ENCODE results near the gene TRPM3. TPM values are rescaled to one million over a fixed set of nuclear protein-coding genes. Genes with fewer than 3 reads are reported as not detected.
A peak's percentile ranks its signal among the peaks of the same experiment; 100 is the strongest.

TRPM3 gene
- total RNA-seq, 1 donor: under 0.01 TPM

GRCh38 chr9:70500793-70501192 is 620.6 kb downstream of the TRPM3 start:
- DNase-seq (ENCODE audit: low read depth in 2 of 3, low spot score in 2 of 3): no peak

- DNase-seq (ENCODE audit: low read depth in 2 of 3, low spot score in 2 of 3): no peak
These were observed 621.8 kb downstream of the TRPM3 start for GRCh38 chr9:70499621-70500020.

GRCh38 chr9:70498866-70499265 is 622.6 kb downstream of the TRPM3 start:
- DNase-seq (ENCODE audit: low read depth in 2 of 3, low spot score in 2 of 3): no peak

GRCh38 chr9:70496244-70496643 is 625.2 kb downstream of the TRPM3 start:
- DNase-seq (ENCODE audit: low read depth in 2 of 3, low spot score in 2 of 3): no peak

- DNase-seq (ENCODE audit: low read depth in 2 of 3, low spot score in 2 of 3): no peak
These were observed 625.9 kb downstream of the TRPM3 start for GRCh38 chr9:70495514-70495913.

GRCh38 chr9:70494221-70494620 is 627.2 kb downstream of the TRPM3 start:
- DNase-seq (ENCODE audit: low read depth in 2 of 3, low spot score in 2 of 3): peak in 1 of 3 donors; percentile 31

GRCh38 chr9:70493029-70493428 is 628.4 kb downstream of the TRPM3 start:
- no peak for DNase-seq (ENCODE audit: low read depth in 2 of 3, low spot score in 2 of 3)

- no peak for DNase-seq (ENCODE audit: low read depth in 2 of 3, low spot score in 2 of 3)
These were observed 629.1 kb downstream of the TRPM3 start for GRCh38 chr9:70492319-70492777.

- no peak for DNase-seq (ENCODE audit: low read depth in 2 of 3, low spot score in 2 of 3)
These were observed 629.7 kb downstream of the TRPM3 start for GRCh38 chr9:70491426-70492318.

- DNase-seq (ENCODE audit: low read depth in 2 of 3, low spot score in 2 of 3): no peak
These were observed 630.9 kb downstream of the TRPM3 start for GRCh38 chr9:70490478-70490877.

- DNase-seq (ENCODE audit: low read depth in 2 of 3, low spot score in 2 of 3): no peak
These were observed 632.7 kb downstream of the TRPM3 start for GRCh38 chr9:70488793-70489105.

GRCh38 chr9:70488098-70488792 is 633.2 kb downstream of the TRPM3 start:
- no peak for DNase-seq (ENCODE audit: low read depth in 2 of 3, low spot score in 2 of 3)

- DNase-seq (ENCODE audit: low read depth in 2 of 3, low spot score in 2 of 3): no peak
These were observed 635.3 kb downstream of the TRPM3 start for GRCh38 chr9:70486127-70486526.

GRCh38 chr9:70485273-70485858 is 636.1 kb downstream of the TRPM3 start:
- DNase-seq (ENCODE audit: low read depth in 2 of 3, low spot score in 2 of 3): peak in 2 of 3 donors; percentile 80 to 84

- DNase-seq (ENCODE audit: low read depth in 2 of 3, low spot score in 2 of 3): peak; percentile 10 to 48 (median 40)
These were observed 636.9 kb downstream of the TRPM3 start for GRCh38 chr9:70484232-70485130.

GRCh38 chr9:70481471-70481870 is 640.0 kb downstream of the TRPM3 start:
- no peak for DNase-seq (ENCODE audit: low read depth in 2 of 3, low spot score in 2 of 3)

GRCh38 chr9:70480405-70480980 is 640.9 kb downstream of the TRPM3 start:
- DNase-seq (ENCODE audit: low read depth in 2 of 3, low spot score in 2 of 3): no peak

- no peak for DNase-seq (ENCODE audit: low read depth in 2 of 3, low spot score in 2 of 3)
These were observed 641.5 kb downstream of the TRPM3 start for GRCh38 chr9:70479880-70480291.
